ENCODE data around the gene KLF7. TPM values are rescaled to one million over a fixed set of nuclear protein-coding genes. Genes with fewer than 3 reads are reported as not detected.
"Not testable (repeated sequence)": the region's sequence is repeated elsewhere in the genome, so short reads cannot be mapped to it uniquely, and the experiment has no call there.

Gene KLF7
- total RNA-seq, 1 donor from 2014 or later, result 32.8 TPM

- DNase-seq (ENCODE audit: low spot score), result no peak
Measured at GRCh38 chr2:207066166-207066565, 99.6 kb downstream of the KLF7 start.

- no peak for DNase-seq (ENCODE audit: low spot score)
Measured at GRCh38 chr2:207064128-207064690, 101.5 kb downstream of the KLF7 start.

- DNase-seq (ENCODE audit: low spot score), result no peak
Measured at GRCh38 chr2:207061181-207061580, 104.6 kb downstream of the KLF7 start.

GRCh38 chr2:207055257-207055656 is 110.5 kb downstream of the KLF7 start:
- no peak for DNase-seq (ENCODE audit: low spot score)

GRCh38 chr2:207054521-207054920 is 111.2 kb downstream of the KLF7 start:
- no peak for DNase-seq (ENCODE audit: low spot score)

GRCh38 chr2:207051385-207051965 is 114.3 kb downstream of the KLF7 start:
- no peak for DNase-seq (ENCODE audit: low spot score)

- DNase-seq (ENCODE audit: low spot score), result no peak
Measured at GRCh38 chr2:207049122-207049521, 116.6 kb downstream of the KLF7 start.

- no peak for DNase-seq (ENCODE audit: low spot score)
Measured at GRCh38 chr2:207048416-207048815, 117.3 kb downstream of the KLF7 start.

GRCh38 chr2:207046724-207047123 is 119.0 kb downstream of the KLF7 start:
- no peak for DNase-seq (ENCODE audit: low spot score)

GRCh38 chr2:207045531-207045930 is 120.2 kb downstream of the KLF7 start:
- DNase-seq (ENCODE audit: low spot score), result no peak

GRCh38 chr2:207044379-207045362 is 121.1 kb downstream of the KLF7 start:
- no peak for DNase-seq (ENCODE audit: low spot score)

- DNase-seq (ENCODE audit: low spot score), result no peak
Measured at GRCh38 chr2:207042841-207043240, 122.9 kb downstream of the KLF7 start.

GRCh38 chr2:207041786-207042554 is 123.8 kb downstream of the KLF7 start:
- DNase-seq (ENCODE audit: low spot score), result no peak

- no peak for DNase-seq (ENCODE audit: low spot score)
Measured at GRCh38 chr2:207041279-207041678, 124.5 kb downstream of the KLF7 start.

- no peak for DNase-seq (ENCODE audit: low spot score)
Measured at GRCh38 chr2:207040696-207041095, 125.1 kb downstream of the KLF7 start.

- no peak for DNase-seq (ENCODE audit: low spot score)
Measured at GRCh38 chr2:207039225-207039624, 126.5 kb downstream of the KLF7 start.

- DNase-seq (ENCODE audit: low spot score), result no peak
Measured at GRCh38 chr2:207038299-207038698, 127.4 kb downstream of the KLF7 start.

GRCh38 chr2:207037896-207038295 is 127.9 kb downstream of the KLF7 start:
- DNase-seq (ENCODE audit: low spot score), result no peak

- DNase-seq (ENCODE audit: low spot score), result not testable (repeated sequence)
Measured at GRCh38 chr2:207037023-207037422, 128.7 kb downstream of the KLF7 start.

GRCh38 chr2:207035875-207036274 is 129.9 kb downstream of the KLF7 start:
- DNase-seq (ENCODE audit: low spot score), result no peak

- no peak for DNase-seq (ENCODE audit: low spot score)
Measured at GRCh38 chr2:207032490-207032889, 133.3 kb downstream of the KLF7 start.
